HepG2 (cell line): ENCODE data around the gene CLDN9. TPM values are rescaled to one million over a fixed set of nuclear protein-coding genes. Genes with fewer than 3 reads are reported as not detected.

Source experiments
- AHR ChIP-seq: IDR thresholded peaks from 2 replicates; pipeline ENCODE4 v1.6.1; 2018; ENCODE audit warnings: missing genetic modification reagents, missing compliant biosample characterization
- CENPX ChIP-seq: sonication (generic); formaldehyde crosslinking; IDR thresholded peaks from 2 replicates; pipeline ENCODE4 v1.9.0; 2021; ENCODE audit warnings: mild to moderate bottlenecking, missing genetic modification reagents, moderate library complexity
- CHCHD3 ChIP-seq: sonication (generic); formaldehyde crosslinking; IDR thresholded peaks from 2 replicates; pipeline ENCODE4 v1.8.0; 2022; ENCODE audit warnings: mild to moderate bottlenecking, missing genetic modification reagents, moderate library complexity
- CREM ChIP-seq, 2 experiments: sonication (generic) in 1 of 2; formaldehyde crosslinking in 1 of 2; IDR thresholded peaks; 2 replicates each; pipeline versions ENCODE4 v1.4.0 to v1.6.1; 2016 to 2020; ENCODE audit warnings: antibody characterized with exemption in 1 of 2, mild to moderate bottlenecking in 1 of 2, missing genetic modification reagents in 1 of 2
- HOXA9 ChIP-seq: sonication (generic); formaldehyde crosslinking; IDR thresholded peaks from 2 replicates; pipeline ENCODE4 v1.8.1; 2022; ENCODE audit warnings: missing genetic modification reagents, mild to moderate bottlenecking, moderate library complexity, borderline replicate concordance
- KLF13 ChIP-seq: sonication (generic); formaldehyde crosslinking; IDR thresholded peaks from 2 replicates; pipeline ENCODE4 v1.4.0; 2020; ENCODE audit warnings: mild to moderate bottlenecking, missing genetic modification reagents
- MAFG ChIP-seq: sonication (generic); formaldehyde crosslinking; IDR thresholded peaks from 2 replicates; pipeline ENCODE4 v1.5.1; 2020; ENCODE audit warnings: mild to moderate bottlenecking, missing genetic modification reagents
- MTF1 ChIP-seq: sonication (generic); formaldehyde crosslinking; IDR thresholded peaks from 2 replicates; pipeline ENCODE4 v1.5.0; 2020; ENCODE audit warnings: missing genetic modification reagents
- REPIN1 ChIP-seq: sonication (generic); formaldehyde crosslinking; IDR thresholded peaks from 2 replicates; pipeline ENCODE4 v1.8.0; 2022; ENCODE audit warnings: missing genetic modification reagents, low read depth, mild to moderate bottlenecking, borderline replicate concordance
- RXRB ChIP-seq: IDR thresholded peaks from 2 replicates; pipeline ENCODE4 v1.6.1; 2016; ENCODE audit warnings: borderline replicate concordance, missing genetic modification reagents, missing compliant biosample characterization
- TBX3 ChIP-seq: fragments of 450-650 bp; IDR thresholded peaks from 2 replicates; pipeline ENCODE4 v1.6.1; 2017; ENCODE audit warnings: antibody characterized with exemption, mild to moderate bottlenecking, inconsistent platforms, borderline replicate concordance
- TCF7 ChIP-seq: sonication (generic); IDR thresholded peaks from 2 replicates; pipeline ENCODE4 v1.6.1; 2016; ENCODE audit warnings: antibody characterized with exemption, low read depth
- ZBTB3 ChIP-seq: sonication (generic); formaldehyde crosslinking; IDR thresholded peaks from 2 replicates; pipeline ENCODE4 v1.4.0; 2020; ENCODE audit warnings: low read depth, mild to moderate bottlenecking, moderate library complexity, missing genetic modification reagents, borderline replicate concordance
- ZFX ChIP-seq: sonication (generic); formaldehyde crosslinking; IDR thresholded peaks from 2 replicates; pipeline ENCODE4 v1.4.0; 2020; ENCODE audit warnings: mild to moderate bottlenecking, low read depth, missing genetic modification reagents, moderate library complexity
- ZNF567 ChIP-seq: sonication (generic); formaldehyde crosslinking; IDR thresholded peaks from 2 replicates; pipeline ENCODE4 v1.8.1; 2023; ENCODE audit warnings: mild to moderate bottlenecking, missing genetic modification reagents, borderline replicate concordance
- ZNF772 ChIP-seq: sonication (generic); formaldehyde crosslinking; IDR thresholded peaks from 2 replicates; pipeline ENCODE4 v1.5.0; 2020; ENCODE audit warnings: mild to moderate bottlenecking, missing genetic modification reagents
- ZSCAN29 ChIP-seq: sonication (generic); formaldehyde crosslinking; conservative IDR thresholded peaks from 2 replicates; pipeline ENCODE4 v1.4.0; 2020; ENCODE audit warnings: mild to moderate bottlenecking, missing genetic modification reagents
- polyA plus RNA-seq, 8 experiments: library from polyadenylated mRNA; depleted of rRNA in 3 of 8; stranded (reverse) in 7 of 8; unstranded in 1 of 8; fragments of >200 nt; fragmentation: Illumina TruSeq in 4 of 8; extraction: Trizol in 4 of 8; gene quantifications; 2 replicates each; pipeline versions ENCODE4 v1.2.1 to v1.2.3, GENCODE V29; 2011 to 2016; ENCODE audit warnings: low read depth in 4 of 8, missing spikeins in 1 of 8, mixed read lengths in 1 of 8; ENCODE audit not compliant: insufficient read depth in 1 of 8
- total RNA-seq, 5 experiments: library from RNA; depleted of rRNA; stranded (reverse); fragments of >200 nt; fragmentation: Illumina TruSeq; extraction: Trizol; gene quantifications; 2 replicates each; pipeline ENCODE4 v1.2.3, GENCODE V29; 2016; ENCODE audit warnings: low read depth in 1 of 5
- TF ChIP-seq, protein P1 (sequence below): IDR thresholded peaks from 2 replicates; pipeline ENCODE4 v1.4.0; 2020; ENCODE audit warnings: mild to moderate bottlenecking, missing genetic modification reagents
- TF ChIP-seq, protein P2 (sequence below): sonication (generic); formaldehyde crosslinking; IDR thresholded peaks from 2 replicates; pipeline ENCODE4 v1.5.1; 2020; ENCODE audit warnings: missing genetic modification reagents, mild to moderate bottlenecking, borderline replicate concordance
- TF ChIP-seq, protein P3 (sequence below): IDR thresholded peaks from 2 replicates; pipeline ENCODE4 v1.6.1; 2016; ENCODE audit warnings: control low read depth
- TF ChIP-seq, protein P4 (sequence below): IDR thresholded peaks from 2 replicates; pipeline ENCODE4 v1.6.1; 2018; ENCODE audit warnings: missing genetic modification reagents

CLDN9 gene
- total and polyA plus RNA-seq, 2 of the 13 experiments (the other 11 are each of a cell fraction or from before 2014, with no cell fraction given), result 0.15 to 0.26 TPM

DNA sequence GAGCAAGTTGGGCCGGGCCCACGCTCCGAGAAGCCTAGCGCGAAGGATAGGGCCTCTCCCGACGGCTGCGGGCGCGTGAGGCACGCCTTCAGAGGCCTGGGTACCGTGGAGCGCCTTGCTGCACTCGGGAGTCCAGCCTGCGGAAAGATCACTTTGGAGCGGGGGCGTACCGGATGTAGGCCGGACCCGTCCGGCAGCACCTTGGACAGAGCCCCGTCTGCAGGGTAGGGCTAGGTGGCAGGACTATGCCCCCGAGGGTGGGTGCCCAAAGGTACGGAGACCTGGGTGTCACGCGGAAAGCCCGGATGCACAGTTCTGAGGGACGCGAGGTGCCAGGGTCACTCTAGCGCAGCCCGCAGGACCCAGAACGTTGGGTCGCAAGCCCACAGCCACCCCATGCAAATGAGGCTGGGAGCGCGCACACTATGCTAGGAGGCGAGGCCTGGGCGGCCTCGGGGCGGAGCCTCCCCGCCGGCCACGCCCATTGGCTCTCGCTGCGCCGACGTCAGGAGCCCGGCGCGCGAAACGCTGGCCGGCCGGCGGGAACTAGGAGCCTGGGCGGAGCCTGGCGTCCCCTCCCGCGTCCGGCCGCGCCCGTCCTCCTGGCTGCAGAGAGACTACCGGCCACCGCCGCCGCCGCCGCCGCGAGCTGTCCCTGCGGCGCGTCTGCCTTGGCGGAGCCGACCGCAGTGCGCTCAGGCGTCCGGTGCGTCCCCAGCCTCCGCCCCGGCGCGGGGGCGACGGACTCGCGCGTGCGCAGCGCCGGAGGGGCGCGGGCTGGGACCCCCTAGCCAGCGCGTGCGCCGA, 43.8 kb upstream of the CLDN9 start, which contains the start of gene PAQR4 (continued):
- TF ChIP-seq, protein P1, sequence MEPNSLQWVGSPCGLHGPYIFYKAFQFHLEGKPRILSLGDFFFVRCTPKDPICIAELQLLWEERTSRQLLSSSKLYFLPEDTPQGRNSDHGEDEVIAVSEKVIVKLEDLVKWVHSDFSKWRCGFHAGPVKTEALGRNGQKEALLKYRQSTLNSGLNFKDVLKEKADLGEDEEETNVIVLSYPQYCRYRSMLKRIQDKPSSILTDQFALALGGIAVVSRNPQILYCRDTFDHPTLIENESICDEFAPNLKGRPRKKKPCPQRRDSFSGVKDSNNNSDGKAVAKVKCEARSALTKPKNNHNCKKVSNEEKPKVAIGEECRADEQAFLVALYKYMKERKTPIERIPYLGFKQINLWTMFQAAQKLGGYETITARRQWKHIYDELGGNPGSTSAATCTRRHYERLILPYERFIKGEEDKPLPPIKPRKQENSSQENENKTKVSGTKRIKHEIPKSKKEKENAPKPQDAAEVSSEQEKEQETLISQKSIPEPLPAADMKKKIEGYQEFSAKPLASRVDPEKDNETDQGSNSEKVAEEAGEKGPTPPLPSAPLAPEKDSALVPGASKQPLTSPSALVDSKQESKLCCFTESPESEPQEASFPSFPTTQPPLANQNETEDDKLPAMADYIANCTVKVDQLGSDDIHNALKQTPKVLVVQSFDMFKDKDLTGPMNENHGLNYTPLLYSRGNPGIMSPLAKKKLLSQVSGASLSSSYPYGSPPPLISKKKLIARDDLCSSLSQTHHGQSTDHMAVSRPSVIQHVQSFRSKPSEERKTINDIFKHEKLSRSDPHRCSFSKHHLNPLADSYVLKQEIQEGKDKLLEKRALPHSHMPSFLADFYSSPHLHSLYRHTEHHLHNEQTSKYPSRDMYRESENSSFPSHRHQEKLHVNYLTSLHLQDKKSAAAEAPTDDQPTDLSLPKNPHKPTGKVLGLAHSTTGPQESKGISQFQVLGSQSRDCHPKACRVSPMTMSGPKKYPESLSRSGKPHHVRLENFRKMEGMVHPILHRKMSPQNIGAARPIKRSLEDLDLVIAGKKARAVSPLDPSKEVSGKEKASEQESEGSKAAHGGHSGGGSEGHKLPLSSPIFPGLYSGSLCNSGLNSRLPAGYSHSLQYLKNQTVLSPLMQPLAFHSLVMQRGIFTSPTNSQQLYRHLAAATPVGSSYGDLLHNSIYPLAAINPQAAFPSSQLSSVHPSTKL (CRISPR knock-in tag), result peak; percentile 68
- TF ChIP-seq ZFX (CRISPR knock-in tag) (peak; percentile 98), REPIN1 (CRISPR knock-in tag) (peak; percentile 56; the same call in 1 of the 2 replicates), TBX3 (peak; percentile 47; the same call in 1 of the 2 replicates), CENPX (CRISPR knock-in tag) (no peak), KLF13 (peak; percentile 93; the same call in 1 of the 2 replicates), MAFG (CRISPR knock-in tag) (no peak), HOXA9 (CRISPR knock-in tag) (peak; percentile 87), ZNF567 (CRISPR knock-in tag) (peak; percentile 88; the same call in 1 of the 2 replicates), MTF1 (peak; percentile 91; the same call in 1 of the 2 replicates), AHR (peak; percentile 93), RXRB (CRISPR knock-in tag) (peak; percentile 76; the same call in 1 of the 2 replicates), ZBTB3 (CRISPR knock-in tag) (peak; percentile 81; the same call in 1 of the 2 replicates), CREM (IDR thresholded peaks at IDR 0.05) (peak; percentile 49; the same call in 1 of the 2 replicates), CREM (CRISPR knock-in tag; IDR thresholded peaks at IDR 0.05) (0 out of 2 replicates have a peak, but pooled peaks have one; percentile 30), TCF7 (no peak), ZSCAN29 (CRISPR knock-in tag) (peak; percentile 91; the same call in 1 of the 2 replicates), ZNF772 (peak; percentile 100), CHCHD3 (CRISPR knock-in tag) (peak; percentile 91; the same call in 1 of the 2 replicates)
- TF ChIP-seq, protein P2, sequence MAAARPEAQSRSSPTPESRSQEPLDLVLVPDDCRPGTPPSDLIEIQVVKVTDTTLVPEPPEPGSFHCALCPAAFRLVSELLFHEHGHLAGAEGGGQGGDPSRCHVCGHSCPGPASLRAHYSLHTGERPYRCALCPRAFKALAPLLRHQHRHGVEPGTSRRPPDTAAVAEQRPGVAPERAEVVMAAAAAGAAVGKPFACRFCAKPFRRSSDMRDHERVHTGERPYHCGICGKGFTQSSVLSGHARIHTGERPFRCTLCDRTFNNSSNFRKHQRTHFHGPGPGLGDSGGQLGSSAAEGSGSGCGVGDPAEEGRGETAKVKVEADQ (CRISPR knock-in tag), result no peak; the same call in 1 of the 2 replicates
- TF ChIP-seq, protein P3, sequence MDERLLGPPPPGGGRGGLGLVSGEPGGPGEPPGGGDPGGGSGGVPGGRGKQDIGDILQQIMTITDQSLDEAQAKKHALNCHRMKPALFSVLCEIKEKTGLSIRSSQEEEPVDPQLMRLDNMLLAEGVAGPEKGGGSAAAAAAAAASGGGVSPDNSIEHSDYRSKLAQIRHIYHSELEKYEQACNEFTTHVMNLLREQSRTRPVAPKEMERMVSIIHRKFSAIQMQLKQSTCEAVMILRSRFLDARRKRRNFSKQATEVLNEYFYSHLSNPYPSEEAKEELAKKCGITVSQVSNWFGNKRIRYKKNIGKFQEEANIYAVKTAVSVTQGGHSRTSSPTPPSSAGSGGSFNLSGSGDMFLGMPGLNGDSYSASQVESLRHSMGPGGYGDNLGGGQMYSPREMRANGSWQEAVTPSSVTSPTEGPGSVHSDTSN, result no peak
- TF ChIP-seq, protein P4, sequence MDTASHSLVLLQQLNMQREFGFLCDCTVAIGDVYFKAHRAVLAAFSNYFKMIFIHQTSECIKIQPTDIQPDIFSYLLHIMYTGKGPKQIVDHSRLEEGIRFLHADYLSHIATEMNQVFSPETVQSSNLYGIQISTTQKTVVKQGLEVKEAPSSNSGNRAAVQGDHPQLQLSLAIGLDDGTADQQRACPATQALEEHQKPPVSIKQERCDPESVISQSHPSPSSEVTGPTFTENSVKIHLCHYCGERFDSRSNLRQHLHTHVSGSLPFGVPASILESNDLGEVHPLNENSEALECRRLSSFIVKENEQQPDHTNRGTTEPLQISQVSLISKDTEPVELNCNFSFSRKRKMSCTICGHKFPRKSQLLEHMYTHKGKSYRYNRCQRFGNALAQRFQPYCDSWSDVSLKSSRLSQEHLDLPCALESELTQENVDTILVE (CRISPR knock-in tag), result peak; percentile 89
